Ectodermal cell (in vitro differentiated cells): ENCODE data around the gene OSBPL10.

Experiments
- H3K27ac ChIP-seq: 2 replicates; pipeline ENCODE4 v1.7.0; 2013; ENCODE audit warnings: mild to moderate bottlenecking, low read depth, low read length; ENCODE audit not compliant: insufficient read depth, poor library complexity, severe bottlenecking
- H3K27me3 ChIP-seq: 2 replicates; pipeline ENCODE4 v1.7.0; 2013; ENCODE audit warnings: mild to moderate bottlenecking, low read length; ENCODE audit not compliant: insufficient read depth, control insufficient read depth, poor library complexity, severe bottlenecking
- H3K36me3 ChIP-seq: one replicate; pipeline ENCODE4 v1.7.0; 2013; ENCODE audit warnings: low read length; ENCODE audit not compliant: control insufficient read depth, insufficient read depth
- H3K4me1 ChIP-seq: one replicate; pipeline ENCODE4 v1.7.0; 2013; ENCODE audit warnings: low read length; ENCODE audit not compliant: control insufficient read depth, insufficient read depth
- H3K4me3 ChIP-seq: 2 replicates; pipeline ENCODE4 v1.7.0; 2013; ENCODE audit warnings: low read depth, low read length, control low read depth; ENCODE audit not compliant: insufficient read depth
- H3K9me3 ChIP-seq: 2 replicates; pipeline ENCODE4 v1.7.0; 2013; ENCODE audit warnings: mild to moderate bottlenecking, low read length, moderate library complexity; ENCODE audit not compliant: control insufficient read depth
- WGBS, 2 experiments: methylation state at CpG; one replicate each; pipeline ENCODE4 v1.1.7; 2013; ENCODE audit warnings: missing lambda C conversion rate in 2 of 2; 5-methylcytosine and 5-hydroxymethylcytosine counted together

The OSBPL10 gene

DNA sequence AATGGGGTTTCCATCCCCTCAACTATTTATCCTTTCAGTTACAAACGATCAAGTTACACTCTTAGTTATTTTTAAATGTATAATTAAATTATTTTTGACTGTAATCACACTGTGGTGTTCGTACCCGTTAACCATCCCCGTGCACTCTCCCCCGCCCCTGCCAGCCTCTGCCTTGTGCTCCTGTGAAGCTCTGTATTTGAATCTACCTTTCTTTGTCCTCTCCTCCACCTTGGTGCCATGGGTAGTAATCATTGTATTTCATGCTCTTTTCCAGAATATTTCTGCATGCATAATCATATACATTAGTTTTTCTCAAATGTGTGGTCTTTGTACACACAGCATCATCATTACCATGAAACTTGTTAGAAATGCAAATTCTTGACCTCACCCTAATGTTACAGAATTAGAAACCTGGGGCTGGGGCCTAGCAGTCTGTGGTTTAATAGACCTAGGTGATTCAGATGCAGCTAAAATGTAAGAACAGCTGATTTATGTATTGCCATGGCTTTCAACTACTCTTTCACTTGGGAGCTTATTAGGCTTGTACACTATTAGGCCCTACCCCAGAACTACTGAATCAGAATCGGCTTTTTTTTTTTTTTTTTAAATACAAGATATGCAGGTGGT is 356.9 kb downstream of the OSBPL10 start:
- H3K27ac ChIP-seq: no peak overlapping the region
- H3K4me1 ChIP-seq: no peaks in the 10 kb centered on the region
- H3K27me3 ChIP-seq: no peaks in the 10 kb centered on the region
- H3K4me3 ChIP-seq: no peak overlapping the region
- peaks cover 15% of the 10 kb centered on the region for H3K36me3 ChIP-seq
- WGBS, 2 experiments: 92 to 93% methylated on average over 5 of the region's 6 CpGs
- no peaks in the 10 kb centered on the region for H3K9me3 ChIP-seq

DNA sequence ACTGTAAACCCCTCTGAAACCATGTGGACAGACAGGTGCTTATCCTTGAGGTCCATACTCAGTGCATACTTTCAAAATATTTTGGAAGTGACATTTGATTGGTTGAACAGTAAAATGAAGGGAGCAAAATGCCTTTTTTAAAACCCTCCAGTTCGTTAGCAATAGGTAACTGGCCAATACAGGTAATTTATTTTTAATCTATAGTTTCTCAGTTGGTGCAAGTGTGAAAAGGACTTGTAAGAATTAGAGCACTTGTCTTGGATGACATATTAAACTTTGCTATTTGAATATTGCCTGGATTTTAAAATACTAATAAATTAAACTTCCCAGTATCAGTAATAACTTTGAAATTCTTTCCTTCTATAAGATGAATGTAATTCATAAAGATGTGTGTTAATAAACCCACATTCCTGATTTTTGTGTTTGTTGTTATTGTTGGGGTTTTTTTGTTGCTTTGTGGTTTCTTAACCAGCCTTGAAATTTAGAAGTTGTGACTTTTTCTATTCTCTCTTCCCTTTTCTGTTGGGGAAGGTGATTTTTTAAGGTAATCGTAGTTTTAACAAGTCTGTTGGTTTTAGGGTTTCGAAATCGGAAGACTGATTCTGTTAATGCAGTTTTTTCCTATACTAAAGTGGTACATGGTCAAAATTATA is 358.3 kb downstream of the OSBPL10 start:
- no peak overlapping the region for H3K4me3 ChIP-seq
- no peaks in the 10 kb centered on the region for H3K27me3 ChIP-seq
- WGBS, 2 experiments: 77 to 87% methylated on average over 2 to 4 of the region's 4 CpGs
- no peaks in the 10 kb centered on the region for H3K9me3 ChIP-seq
- H3K4me1 ChIP-seq: no peaks in the 10 kb centered on the region
- no peak overlapping the region for H3K27ac ChIP-seq
- H3K36me3 ChIP-seq: peaks cover 18% of the 10 kb centered on the region

DNA sequence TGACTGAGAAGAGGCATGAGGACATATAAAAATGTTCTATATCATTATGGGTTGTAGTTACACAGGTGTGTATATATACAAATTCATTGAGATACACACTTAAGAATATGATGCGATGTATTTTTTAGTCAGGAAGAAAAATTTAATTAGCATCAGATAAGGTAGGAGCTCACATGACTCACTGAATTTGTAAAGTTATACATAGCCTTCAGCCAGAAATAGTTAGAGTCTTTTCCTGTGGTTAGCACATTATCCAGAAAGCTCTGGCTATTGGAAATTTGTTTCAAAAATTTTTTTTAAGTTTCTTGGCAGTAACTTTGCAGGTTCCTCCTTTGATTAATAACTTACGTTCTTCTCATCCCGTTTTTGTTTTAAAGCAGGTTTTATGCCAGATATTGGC is 359.7 kb downstream of the OSBPL10 start:
- H3K36me3 ChIP-seq: peaks cover 11% of the 10 kb centered on the region
- H3K27me3 ChIP-seq: no peaks in the 10 kb centered on the region
- no peaks in the 10 kb centered on the region for H3K9me3 ChIP-seq
- H3K4me1 ChIP-seq: no peaks in the 10 kb centered on the region
- H3K4me3 ChIP-seq: no peak overlapping the region
- H3K27ac ChIP-seq: no peak overlapping the region
- 93 to 100% methylated on average over 2 to 3 of the region's 3 CpGs for WGBS, 2 experiments

DNA sequence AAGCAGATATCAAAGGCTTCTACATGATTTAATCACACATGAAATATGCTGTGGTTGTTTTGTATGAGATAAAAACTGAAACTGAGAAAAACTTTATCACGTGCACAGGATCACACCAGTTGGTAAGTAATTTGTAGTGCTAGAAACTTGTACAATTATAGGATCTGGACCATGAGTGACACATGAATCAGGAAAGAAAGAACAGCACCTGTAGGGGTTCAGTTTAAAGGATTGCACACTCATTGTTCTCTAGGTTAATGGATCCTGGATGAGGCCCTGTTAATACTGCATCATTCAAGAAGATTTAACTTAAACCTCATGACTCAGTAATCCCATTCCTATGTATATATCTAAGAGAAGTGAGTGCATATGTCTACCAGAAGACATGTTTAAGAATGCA is 360.4 kb downstream of the OSBPL10 start:
- no peaks in the 10 kb centered on the region for H3K4me1 ChIP-seq
- H3K27me3 ChIP-seq: no peaks in the 10 kb centered on the region
- no peaks in the 10 kb centered on the region for H3K9me3 ChIP-seq
- H3K36me3 ChIP-seq: peaks cover 8% of the 10 kb centered on the region
- H3K27ac ChIP-seq: no peak overlapping the region
- WGBS, 2 experiments: 94 to 100% methylated on average over 1 of the region's 1 CpG
- no peak overlapping the region for H3K4me3 ChIP-seq

DNA sequence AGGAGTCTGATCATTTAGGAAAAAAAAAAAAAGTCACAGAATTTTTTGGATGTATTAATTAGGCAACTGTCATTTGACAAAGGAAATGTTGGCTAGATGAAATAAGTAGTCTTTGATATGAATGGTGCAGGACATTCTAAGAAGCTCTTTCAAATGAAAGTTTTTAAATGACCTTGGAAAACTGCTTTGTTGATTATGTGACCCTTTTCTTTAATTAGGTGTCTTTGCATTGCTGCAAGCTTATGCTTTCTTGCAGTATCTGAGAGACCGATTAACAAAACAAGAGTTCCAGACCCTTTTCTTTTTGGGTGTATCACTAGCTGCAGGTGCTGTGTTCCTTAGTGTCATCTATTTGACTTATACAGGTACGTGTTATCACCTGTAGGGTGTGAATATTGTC is 364.4 kb downstream of the OSBPL10 start:
- WGBS, 2 experiments: 98 to 100% methylated on average over 1 to 2 of the region's 2 CpGs
- Histone ChIP-seq H3K9me3 (no peaks in the 10 kb centered on the region), H3K4me3 (no peak overlapping the region), H3K27me3 (no peaks in the 10 kb centered on the region), H3K36me3 (peaks cover 4% of the 10 kb centered on the region), H3K4me1 (no peaks in the 10 kb centered on the region), H3K27ac (no peak overlapping the region)

DNA sequence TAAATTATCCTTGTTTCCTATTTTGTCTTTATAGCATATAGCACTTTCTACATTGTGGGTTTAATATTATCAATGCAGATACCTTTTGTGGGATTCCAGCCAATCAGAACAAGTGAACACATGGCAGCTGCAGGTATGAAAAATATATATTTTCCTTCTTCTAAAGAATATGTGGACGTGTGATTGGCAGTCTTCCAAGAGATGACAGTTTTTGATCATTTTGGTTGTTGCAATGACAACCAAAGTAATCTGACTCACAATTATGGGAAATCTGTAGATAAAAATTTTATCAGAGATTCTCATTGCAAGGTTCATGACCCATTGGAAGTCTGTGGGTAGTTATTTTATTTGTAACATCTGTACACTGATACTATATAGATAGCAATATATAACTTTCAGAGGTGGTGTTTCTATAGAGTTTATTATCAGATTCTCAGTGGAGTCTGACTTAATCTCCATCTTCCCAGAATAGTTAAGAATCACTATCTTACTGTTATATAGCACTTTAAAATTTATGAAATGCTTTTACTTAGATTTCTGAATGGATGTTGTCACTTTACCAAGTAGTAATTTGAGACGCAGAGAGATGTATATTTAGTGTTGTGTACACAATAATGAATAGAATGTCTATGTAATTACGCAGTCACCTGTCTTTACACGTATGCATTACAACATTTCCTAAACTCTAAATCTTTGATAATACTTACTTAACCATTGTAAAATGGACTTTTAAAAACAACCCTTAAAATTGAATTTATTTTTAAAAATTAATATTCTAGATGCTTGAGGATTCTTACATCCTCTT is 365.8 kb downstream of the OSBPL10 start:
- WGBS, 2 experiments: 94 to 95% methylated on average over 2 of the region's 4 CpGs
- no peaks in the 10 kb centered on the region for H3K4me1 ChIP-seq

DNA sequence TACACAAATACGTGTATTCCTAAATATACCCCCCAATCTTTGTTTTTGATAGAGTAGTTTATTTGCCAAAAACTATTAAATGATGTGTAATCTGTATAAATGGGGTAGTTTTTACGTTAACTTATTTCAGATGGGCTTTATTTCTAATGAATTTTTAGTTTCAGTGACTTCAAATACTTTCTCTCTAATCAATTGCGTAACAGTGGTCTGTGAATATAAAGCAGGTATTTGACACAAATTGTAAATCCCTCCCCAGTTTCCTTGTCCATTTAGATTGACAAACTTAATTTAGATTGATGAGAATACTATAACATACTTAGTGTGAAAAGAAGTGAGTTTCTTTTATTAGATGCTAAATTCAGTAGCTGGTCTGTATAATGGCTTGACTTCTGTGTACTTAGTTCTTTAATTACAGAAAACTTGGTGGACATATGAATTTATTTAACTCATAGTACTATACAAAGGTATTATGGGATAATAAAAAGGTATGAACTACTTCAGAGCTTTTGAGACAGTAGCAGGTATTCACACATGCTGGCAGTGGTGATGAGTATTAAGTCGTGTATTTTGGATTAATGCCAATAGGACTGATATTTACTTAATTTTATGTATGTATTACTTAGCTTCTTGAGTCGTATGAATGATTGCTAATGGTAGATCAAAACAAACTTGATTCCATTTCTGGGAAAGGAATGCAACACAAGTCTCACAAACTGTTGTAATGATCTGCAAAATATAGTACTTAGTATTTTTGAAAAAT is 366.7 kb downstream of the OSBPL10 start:
- Histone ChIP-seq H3K36me3 (peaks cover 4% of the 10 kb centered on the region), H3K27me3 (no peaks in the 10 kb centered on the region), H3K27ac (no peak overlapping the region), H3K9me3 (no peaks in the 10 kb centered on the region), H3K4me1 (no peaks in the 10 kb centered on the region), H3K4me3 (no peak overlapping the region)
- 76 to 86% methylated on average over 3 to 4 of the region's 5 CpGs for WGBS, 2 experiments

More for the DNA sequence above, 365.8 kb downstream of the OSBPL10 start:
- H3K27me3 ChIP-seq: no peaks in the 10 kb centered on the region
- H3K27ac ChIP-seq: no peak overlapping the region
- no peaks in the 10 kb centered on the region for H3K9me3 ChIP-seq
- H3K36me3 ChIP-seq: peaks cover 4% of the 10 kb centered on the region
- H3K4me3 ChIP-seq: no peak overlapping the region

DNA sequence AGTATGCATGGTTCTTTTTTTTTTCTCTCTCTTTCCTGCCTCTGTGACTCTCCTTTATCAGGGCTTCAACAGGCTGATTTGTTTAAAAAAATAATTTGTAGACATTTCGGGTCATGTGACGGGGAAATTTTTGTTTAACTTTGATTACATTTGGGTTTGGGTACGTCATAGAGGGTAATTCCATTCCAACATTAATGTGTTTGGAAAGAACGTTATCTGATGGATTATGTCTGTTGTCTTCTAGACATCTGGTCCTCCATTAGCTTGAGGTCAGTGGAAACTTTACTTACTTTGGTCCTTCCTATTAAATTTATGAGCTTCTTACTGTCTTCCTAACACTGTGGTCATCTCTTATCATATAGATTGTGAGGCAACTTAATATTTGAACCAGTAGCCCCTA is 367.4 kb downstream of the OSBPL10 start:
- H3K4me1 ChIP-seq: no peaks in the 10 kb centered on the region
- H3K4me3 ChIP-seq: no peak overlapping the region
- H3K27ac ChIP-seq: no peak overlapping the region
- no peaks in the 10 kb centered on the region for H3K36me3 ChIP-seq
- no peaks in the 10 kb centered on the region for H3K27me3 ChIP-seq
- H3K9me3 ChIP-seq: no peaks in the 10 kb centered on the region
- WGBS, 2 experiments: 96 to 97% methylated on average over 4 of the region's 4 CpGs

DNA sequence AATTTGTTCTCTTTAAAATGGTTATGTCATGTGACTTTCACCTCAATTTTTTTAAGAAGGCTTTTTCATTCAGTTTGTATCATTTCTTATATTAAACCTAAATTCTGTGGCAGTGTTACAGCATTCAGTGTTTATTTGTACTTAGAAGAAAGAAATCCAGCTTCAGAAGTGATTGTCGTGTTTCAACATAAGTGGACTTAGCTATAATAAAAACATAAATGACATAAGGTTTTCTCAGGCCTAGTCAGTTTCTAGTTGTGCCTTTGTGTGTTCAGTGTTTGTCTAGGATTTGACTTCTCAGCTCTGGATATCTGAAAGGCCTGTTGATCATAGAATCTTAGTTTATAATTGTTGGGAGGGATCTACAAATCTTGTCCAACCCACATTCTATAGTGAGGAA is 367.9 kb downstream of the OSBPL10 start:
- Histone ChIP-seq H3K4me1 (no peaks in the 10 kb centered on the region), H3K36me3 (no peaks in the 10 kb centered on the region), H3K27ac (no peak overlapping the region)

More for the DNA sequence above, 367.9 kb downstream of the OSBPL10 start:
- 100% methylated on average over 1 of the region's 1 CpG for WGBS, 2 experiments
- Histone ChIP-seq H3K27me3 (no peaks in the 10 kb centered on the region), H3K9me3 (no peaks in the 10 kb centered on the region), H3K4me3 (no peak overlapping the region)
